Activated T-helper 1 cell treated with anti-CD3 and anti-CD28 coated beads, Interleukin-12 subunit alpha, Interleukin-12 subunit beta, Interleukin-2, Interleukin-4 antibody, amounts not matched to agents 30 ng/mL and 10 ng/mL and 1 ng/mL, durations not matched to agents 14 hours and 24 hours and 36 hours (primary cell): Measurements from ENCODE around the gene POLR2H. TPM values are rescaled to one million over a fixed set of nuclear protein-coding genes. Genes with fewer than 3 reads are reported as not detected.

ENCODE experiments used
- DNase-seq: peaks from one replicate; pipeline ENCODE4 v3.0.0; 2021; ENCODE audit warnings: low spot score
- H3K27ac Mint-ChIP-seq: one replicate; pipeline ENCODE4 v1.8.0; 2021; ENCODE audit warnings: mild to moderate bottlenecking, mixed read lengths
- H3K27me3 Mint-ChIP-seq: one replicate; pipeline ENCODE4 v1.8.0; 2022; ENCODE audit warnings: mild to moderate bottlenecking, moderate library complexity, mixed read lengths; ENCODE audit not compliant: insufficient read depth
- H3K36me3 Mint-ChIP-seq: one replicate; pipeline ENCODE4 v1.8.0; 2021; ENCODE audit warnings: low read depth, mixed read lengths
- H3K4me1 Mint-ChIP-seq: one replicate; pipeline ENCODE4 v1.8.0; 2021; ENCODE audit warnings: low read depth, mixed read lengths
- H3K4me3 Mint-ChIP-seq: one replicate; pipeline ENCODE4 v1.8.0; 2021; ENCODE audit warnings: mild to moderate bottlenecking, moderate library complexity, mixed read lengths
- H3K9me3 Mint-ChIP-seq: one replicate; pipeline ENCODE4 v1.8.0; 2021; ENCODE audit warnings: mixed read lengths
- intact Hi-C: fragments of 100-400 bp; cut with micrococcal nuclease; formaldehyde crosslinking; loops from one replicate; pipeline ENCODE4 v1.15.1; 2024
- total RNA-seq: library from RNA; stranded (reverse); gene quantifications from 2 replicates; pipeline ENCODE4 v1.2.3, GENCODE V29; 2022

The POLR2H gene
- total RNA-seq, 1 donor from 2014 or later: 145 TPM

- no peak for DNase-seq
- intact Hi-C loops: loop anchor here (1.0 kb wide), 1 partner anchor 9 kb away; no protein-coding TSS in a partner anchor
- peaks cover 22% of the 10 kb centered on the region for H3K4me1 Mint-ChIP-seq
- peak overlapping the region; percentile 73 for H3K27ac Mint-ChIP-seq
- H3K9me3 Mint-ChIP-seq: no peaks in the 10 kb centered on the region
- peaks cover 82% of the 10 kb centered on the region for H3K36me3 Mint-ChIP-seq
- no peaks in the 10 kb centered on the region for H3K27me3 Mint-ChIP-seq
- H3K4me3 Mint-ChIP-seq: no peak overlapping the region
These were observed 35.7 kb upstream of the POLR2H start for GRCh38 chr3:184325715-184326369.

GRCh38 chr3:184327171-184327570 lies 34.3 kb upstream of the POLR2H start:
- H3K36me3 Mint-ChIP-seq: peaks cover 86% of the 10 kb centered on the region
- H3K9me3 Mint-ChIP-seq: no peaks in the 10 kb centered on the region
- DNase-seq: no peak
- peaks cover 24% of the 10 kb centered on the region for H3K4me1 Mint-ChIP-seq
- intact Hi-C loops: no loop called here
- no peaks in the 10 kb centered on the region for H3K27me3 Mint-ChIP-seq
- no peak overlapping the region for H3K27ac Mint-ChIP-seq
- no peak overlapping the region for H3K4me3 Mint-ChIP-seq

GRCh38 chr3:184328516-184328915 lies 33.0 kb upstream of the POLR2H start:
- Mint-ChIP-seq H3K4me3 (no peak overlapping the region), H3K27ac (no peak overlapping the region), H3K27me3 (no peaks in the 10 kb centered on the region), H3K9me3 (no peaks in the 10 kb centered on the region), H3K36me3 (peaks cover 86% of the 10 kb centered on the region), H3K4me1 (peaks cover 38% of the 10 kb centered on the region)
- no peak for DNase-seq
- intact Hi-C loops: no loop called here

DNA sequence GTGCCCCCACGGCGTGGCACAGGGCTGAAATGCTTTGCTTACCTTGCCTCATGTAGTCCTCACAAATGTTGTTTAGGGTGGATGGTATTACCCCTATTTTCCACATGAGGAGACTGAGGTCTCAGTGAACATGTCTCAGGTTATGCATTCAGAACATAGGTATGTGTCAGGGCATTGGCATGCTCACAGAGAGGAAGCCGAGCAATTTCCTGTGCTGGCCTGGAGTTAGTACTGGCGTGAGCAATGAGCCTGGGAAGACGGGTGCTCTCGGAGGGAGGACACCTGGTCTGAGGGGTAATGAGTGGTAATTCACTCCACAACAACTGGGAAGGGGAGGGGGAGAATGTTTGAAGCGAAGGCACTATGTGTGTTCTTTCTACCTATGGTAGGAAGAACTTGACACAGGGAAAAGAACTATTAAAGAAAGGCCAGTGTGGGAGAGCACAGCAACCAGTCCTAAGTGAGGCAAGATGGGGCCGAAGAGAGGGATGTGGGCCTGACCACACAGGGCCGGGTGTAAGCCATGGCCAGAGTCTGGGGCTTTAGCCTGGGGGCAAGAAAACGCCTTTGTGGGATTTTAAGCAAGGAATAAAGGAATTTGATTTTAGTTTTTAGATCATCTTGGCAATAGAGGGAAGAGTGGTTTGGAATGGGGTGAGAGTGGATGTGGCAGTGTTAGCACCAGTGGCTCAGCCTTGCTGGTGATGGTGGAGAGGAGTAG lies 29.0 kb upstream of the POLR2H start:
- intact Hi-C loops: no loop called here
- DNase-seq: no peak
- Mint-ChIP-seq H3K4me3 (no peak overlapping the region), H3K4me1 (peaks cover 53% of the 10 kb centered on the region), H3K27ac (peak overlapping the region; percentile 92), H3K9me3 (no peaks in the 10 kb centered on the region), H3K27me3 (peaks cover 2% of the 10 kb centered on the region), H3K36me3 (peaks cover 67% of the 10 kb centered on the region)

GRCh38 chr3:184333190-184333589 lies 28.3 kb upstream of the POLR2H start:
- no peak overlapping the region for H3K4me3 Mint-ChIP-seq
- peaks cover 67% of the 10 kb centered on the region for H3K36me3 Mint-ChIP-seq
- peaks cover 2% of the 10 kb centered on the region for H3K27me3 Mint-ChIP-seq
- intact Hi-C loops: no loop called here
- peaks cover 59% of the 10 kb centered on the region for H3K4me1 Mint-ChIP-seq
- H3K27ac Mint-ChIP-seq: peak overlapping the region; percentile 92
- no peak for DNase-seq
- H3K9me3 Mint-ChIP-seq: no peaks in the 10 kb centered on the region

DNA sequence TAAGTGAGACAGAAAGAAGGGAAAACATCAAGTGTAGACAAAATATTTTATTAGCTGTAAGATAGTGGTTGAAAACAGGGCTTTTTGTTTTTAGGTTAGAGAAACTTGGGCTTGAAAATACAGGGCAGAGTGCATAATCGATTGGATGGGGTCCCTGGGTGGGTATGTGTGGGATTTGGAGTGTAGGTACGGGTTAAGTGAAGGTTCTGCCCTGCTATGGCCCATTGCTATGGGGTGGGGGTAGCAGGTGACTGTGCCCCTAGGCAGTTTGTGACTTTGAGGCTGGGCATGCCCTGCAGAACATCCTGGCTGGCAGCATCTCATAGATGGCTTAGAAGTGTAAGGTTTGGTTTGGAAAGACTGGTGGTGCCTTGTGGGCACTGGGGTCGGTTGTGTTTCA lies 27.8 kb upstream of the POLR2H start:
- intact Hi-C loops: loop anchor here (1.0 kb wide), 1 partner anchor 34 kb away; the partner anchor contains the start of gene PSMD2
- peaks cover 59% of the 10 kb centered on the region for H3K4me1 Mint-ChIP-seq

DNA sequence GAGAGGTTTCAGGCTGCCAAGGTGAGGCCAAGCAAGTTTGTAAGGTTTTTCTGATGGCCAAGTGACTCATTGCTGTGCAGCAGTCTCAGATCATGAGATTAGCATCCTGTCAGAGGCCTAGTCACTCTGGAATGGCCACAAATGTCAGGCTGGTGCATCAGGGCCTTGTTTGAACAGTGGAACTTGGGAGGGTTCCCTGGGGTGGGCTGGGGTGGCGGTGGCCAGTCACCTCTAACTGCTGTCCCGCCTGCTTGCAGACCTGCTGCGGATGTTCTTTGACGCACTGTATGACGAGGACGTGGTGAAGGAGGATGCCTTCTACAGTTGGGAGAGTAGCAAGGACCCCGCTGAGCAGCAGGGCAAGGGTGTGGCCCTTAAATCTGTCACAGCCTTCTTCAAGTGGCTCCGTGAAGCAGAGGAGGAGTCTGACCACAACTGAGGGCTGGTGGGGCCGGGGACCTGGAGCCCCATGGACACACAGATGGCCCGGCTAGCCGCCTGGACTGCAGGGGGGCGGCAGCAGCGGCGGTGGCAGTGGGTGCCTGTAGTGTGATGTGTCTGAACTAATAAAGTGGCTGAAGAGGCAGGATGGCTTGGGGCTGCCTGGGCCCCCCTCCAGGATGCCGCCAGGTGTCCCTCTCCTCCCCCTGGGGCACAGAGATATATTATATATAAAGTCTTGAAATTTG lies 26.9 kb upstream of the POLR2H start:
- Mint-ChIP-seq H3K4me3 (peak overlapping the region; percentile 57), H3K36me3 (peaks cover 56% of the 10 kb centered on the region), H3K9me3 (no peaks in the 10 kb centered on the region), H3K27me3 (peaks cover 2% of the 10 kb centered on the region), H3K27ac (peak overlapping the region; percentile 92), H3K4me1 (peaks cover 57% of the 10 kb centered on the region)
- DNase-seq: peak; percentile 20
- intact Hi-C loops: loop anchor here (1.0 kb wide), 2 partner anchors 20 to 35 kb away; partner anchors contain the start of genes EIF4G1 and PSMD2

More for the DNA sequence above, 27.8 kb upstream of the POLR2H start:
- peak overlapping the region; percentile 92 for H3K27ac Mint-ChIP-seq
- no peak for DNase-seq
- H3K9me3 Mint-ChIP-seq: no peaks in the 10 kb centered on the region
- H3K27me3 Mint-ChIP-seq: peaks cover 2% of the 10 kb centered on the region
- no peak overlapping the region for H3K4me3 Mint-ChIP-seq
- peaks cover 62% of the 10 kb centered on the region for H3K36me3 Mint-ChIP-seq

DNA sequence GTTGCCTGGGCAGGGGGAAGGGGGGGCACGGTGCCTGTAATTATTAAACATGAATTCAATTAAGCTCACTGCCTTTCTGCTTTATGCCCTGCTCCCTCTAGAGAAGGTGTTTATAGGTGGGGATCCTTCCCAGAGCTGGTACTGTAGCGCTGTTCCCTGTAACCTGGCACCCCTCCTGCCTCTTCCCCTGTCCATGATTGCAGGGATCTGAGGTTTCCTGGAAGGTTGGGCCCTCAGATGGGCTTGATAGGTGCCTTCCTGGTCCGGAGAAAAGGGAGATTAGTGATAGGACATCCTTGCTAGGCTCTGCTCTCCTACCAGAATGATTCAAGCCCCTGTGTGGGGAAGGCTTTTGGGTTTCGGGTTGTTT lies 26.2 kb upstream of the POLR2H start:
- no peak for DNase-seq
- peaks cover 54% of the 10 kb centered on the region for H3K4me1 Mint-ChIP-seq
- peaks cover 52% of the 10 kb centered on the region for H3K36me3 Mint-ChIP-seq
- intact Hi-C loops: loop anchor here (1.0 kb wide), 1 partner anchor 21 kb away; the partner anchor contains the start of gene EIF4G1
- H3K27me3 Mint-ChIP-seq: peaks cover 2% of the 10 kb centered on the region
- no peaks in the 10 kb centered on the region for H3K9me3 Mint-ChIP-seq
- H3K4me3 Mint-ChIP-seq: peak overlapping the region; percentile 87
- H3K27ac Mint-ChIP-seq: peak overlapping the region; percentile 92

DNA sequence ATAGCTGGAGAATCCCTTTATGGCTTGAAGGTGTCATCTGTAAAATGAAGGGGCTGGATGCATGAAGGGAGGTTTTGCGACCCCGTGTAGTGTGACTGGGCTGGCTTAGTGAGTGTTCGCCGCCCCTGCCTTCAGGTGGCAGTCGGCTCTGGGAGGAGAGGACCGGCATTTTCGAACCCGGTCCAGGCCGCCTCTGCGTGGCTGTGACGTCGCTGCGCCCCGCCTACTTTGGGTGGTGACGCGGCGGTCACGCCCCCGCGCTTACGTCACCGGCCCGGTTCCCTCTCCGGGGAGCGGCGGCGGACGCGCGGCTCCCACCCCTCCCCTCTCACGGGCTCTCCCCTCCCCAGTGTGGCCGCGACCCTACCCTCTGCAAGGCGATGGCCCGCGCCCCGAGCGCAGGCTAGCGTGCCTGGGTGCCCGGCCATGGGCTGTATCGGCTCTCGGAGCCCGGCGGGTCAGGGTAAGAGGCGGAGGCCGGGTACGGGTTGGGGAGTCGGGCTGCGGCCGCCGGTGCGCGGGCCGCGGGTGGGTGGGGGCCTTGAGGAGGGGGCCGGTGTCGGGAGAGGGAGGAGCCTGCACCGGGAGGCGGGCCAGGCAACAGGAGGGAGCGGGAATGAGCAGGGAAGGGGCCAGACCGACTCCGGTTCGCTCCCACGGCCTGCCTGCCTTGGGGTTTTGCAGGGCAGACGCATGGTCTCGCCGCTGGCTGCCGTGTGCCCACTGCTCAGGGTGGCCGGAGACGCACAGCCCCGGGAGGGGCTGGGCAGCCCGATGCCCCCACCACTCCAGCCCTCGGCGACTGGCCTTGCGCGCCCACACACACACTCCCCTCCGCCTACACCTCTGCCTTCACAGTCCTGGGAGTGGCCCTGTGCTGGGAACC lies 25.6 kb upstream of the POLR2H start:
- Mint-ChIP-seq H3K4me1 (peaks cover 58% of the 10 kb centered on the region), H3K36me3 (peaks cover 48% of the 10 kb centered on the region)

GRCh38 chr3:184336547-184337398 lies 24.7 kb upstream of the POLR2H start:
- H3K36me3 Mint-ChIP-seq: peaks cover 39% of the 10 kb centered on the region
- H3K27ac Mint-ChIP-seq: peak overlapping the region; percentile 88
- intact Hi-C loops: loop anchor here (1.0 kb wide), 1 partner anchor 27 kb away; no protein-coding TSS in a partner anchor
- no peak for DNase-seq
- no peaks in the 10 kb centered on the region for H3K9me3 Mint-ChIP-seq
- H3K27me3 Mint-ChIP-seq: peaks cover 2% of the 10 kb centered on the region
- H3K4me1 Mint-ChIP-seq: peaks cover 65% of the 10 kb centered on the region
- H3K4me3 Mint-ChIP-seq: peak overlapping the region; percentile 87

More for the DNA sequence above, 25.6 kb upstream of the POLR2H start:
- intact Hi-C loops: loop anchor here (1.0 kb wide), 2 partner anchors 22 to 27 kb away; partner anchors contain the start of gene EIF4G1
- Mint-ChIP-seq H3K27me3 (peaks cover 2% of the 10 kb centered on the region), H3K27ac (peak overlapping the region; percentile 92), H3K4me3 (peak overlapping the region; percentile 87), H3K9me3 (no peaks in the 10 kb centered on the region)
- peak; percentile 84 for DNase-seq

- DNase-seq: no peak
- peaks cover 2% of the 10 kb centered on the region for H3K27me3 Mint-ChIP-seq
- H3K36me3 Mint-ChIP-seq: peaks cover 34% of the 10 kb centered on the region
- peaks cover 61% of the 10 kb centered on the region for H3K4me1 Mint-ChIP-seq
- peak within 1 kb of the TSS; percentile 88 for H3K27ac Mint-ChIP-seq
- intact Hi-C loops: no loop called here
- H3K4me3 Mint-ChIP-seq: peak within 1 kb of the TSS; percentile 87
- no peaks in the 10 kb centered on the region for H3K9me3 Mint-ChIP-seq
These were observed 24.2 kb upstream of the POLR2H start, which contains the start of gene FAM131A for GRCh38 chr3:184337399-184337714. Gene FAM131A (plus strand): TSS chr3:184337600. CDS start chr3:184337631, 31 bp downstream.
